HG03045 (cell line): ENCODE results near the gene MGAT5.

Experiments
- ATAC-seq: cut with Tn5 transposase; IDR thresholded peaks from one replicate; pipeline ENCODE4 v1.9.1; 2021; ENCODE audit warnings: mild to moderate bottlenecking, moderate library complexity; ENCODE audit not compliant: unreplicated experiment

MGAT5 gene

DNA sequence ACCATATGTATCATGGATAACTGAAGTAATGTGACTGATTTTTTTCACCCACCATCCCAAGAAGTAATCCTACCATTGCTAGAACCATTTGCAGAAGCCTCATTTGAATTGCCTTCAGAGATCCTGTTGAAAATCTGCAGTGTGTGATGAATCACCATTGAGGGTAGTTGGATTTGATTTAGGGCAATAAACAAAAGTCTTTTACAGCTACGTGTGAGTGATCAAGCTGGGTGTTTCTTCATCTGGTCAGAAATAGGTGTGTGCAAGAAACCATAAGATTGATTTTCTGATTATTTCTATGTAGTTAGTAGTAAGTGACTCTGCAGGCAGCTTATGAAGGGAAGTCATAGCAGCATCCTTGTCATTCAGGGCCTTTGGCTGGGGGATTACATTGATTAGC lies 159.6 kb downstream of the MGAT5 start:
- no peak for ATAC-seq

DNA sequence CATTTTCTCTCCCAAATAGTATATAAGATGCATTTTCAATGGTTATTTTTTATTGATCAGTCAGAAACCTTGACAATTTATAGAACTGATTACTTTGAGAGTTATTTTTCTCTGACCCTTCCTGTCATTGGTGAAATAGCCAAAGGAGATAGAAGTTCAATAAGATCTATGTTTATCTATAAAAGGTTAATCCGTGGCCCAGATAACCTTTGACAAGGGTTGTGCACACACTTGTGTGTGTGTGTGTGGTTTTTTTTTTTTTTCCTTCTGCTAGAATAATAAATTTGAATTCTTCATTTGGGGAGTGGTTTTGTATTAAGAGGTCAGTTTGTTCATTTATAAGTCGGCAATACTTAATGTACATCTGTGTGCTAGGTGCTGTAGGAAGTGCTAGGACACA lies 160.0 kb downstream of the MGAT5 start:
- no peak for ATAC-seq

DNA sequence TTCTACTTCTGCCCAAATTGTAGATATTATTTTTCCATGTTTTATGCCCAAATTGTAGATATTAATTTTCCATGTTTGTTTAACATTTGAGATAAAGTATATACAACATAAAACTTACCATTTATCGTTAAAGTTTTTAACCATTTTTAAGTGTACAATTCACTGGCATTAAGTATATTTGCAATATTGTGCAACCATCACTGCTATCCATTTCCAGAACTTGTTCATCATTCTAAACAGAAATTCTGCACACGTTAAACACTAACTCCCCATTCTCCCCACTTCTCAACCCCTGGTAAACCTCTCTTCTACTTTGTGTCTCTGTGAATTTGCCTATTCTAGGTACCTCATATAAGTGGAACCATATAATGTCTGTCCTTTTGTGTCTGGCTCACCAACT lies 162.1 kb downstream of the MGAT5 start:
- ATAC-seq: no peak

DNA sequence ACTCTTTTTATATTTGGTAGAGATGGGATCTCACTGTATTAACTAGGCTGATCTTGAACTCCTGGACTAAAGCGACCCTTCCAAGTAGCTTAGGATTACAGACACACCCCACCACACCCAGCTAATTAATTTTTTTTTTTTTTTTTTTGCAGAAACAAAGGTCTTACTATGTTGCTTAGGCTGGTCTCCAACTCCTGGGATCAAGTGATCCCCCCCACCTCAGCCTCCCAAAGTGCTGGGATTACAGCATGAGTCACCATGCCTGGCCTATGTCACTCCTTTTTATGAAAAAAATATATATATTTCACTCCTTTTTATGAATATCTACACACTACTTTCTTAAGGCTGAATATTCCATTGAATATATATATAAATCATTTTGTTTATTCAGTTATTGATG lies 162.8 kb downstream of the MGAT5 start:
- no peak for ATAC-seq

DNA sequence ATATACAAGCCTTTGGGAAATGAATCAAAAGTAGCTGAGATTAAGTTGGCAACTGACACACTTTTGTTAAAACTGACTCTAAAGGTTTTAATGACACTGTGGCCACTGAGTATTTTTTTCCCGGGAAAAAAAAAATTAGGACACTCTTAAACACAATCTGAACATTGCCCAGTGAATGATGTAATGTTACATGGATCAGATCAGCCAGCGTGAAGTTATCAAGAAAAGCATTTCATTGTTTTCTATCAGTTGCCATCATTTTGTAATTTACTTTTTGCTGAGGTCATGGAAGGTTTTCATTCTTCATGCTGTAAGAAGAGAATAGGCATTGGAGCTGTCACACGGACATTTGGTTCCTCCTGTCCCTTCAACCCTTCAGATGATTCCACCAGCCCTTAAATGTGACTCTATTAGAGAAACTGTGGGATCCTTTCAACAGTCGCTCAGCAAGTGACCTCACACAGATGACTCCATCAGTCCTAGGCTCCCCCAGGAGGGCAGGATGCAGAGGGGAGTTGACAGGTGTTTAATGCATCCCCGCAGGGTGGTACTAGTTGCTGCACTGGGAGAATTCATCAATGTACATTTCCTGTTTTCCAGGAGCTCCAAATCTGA lies 164.2 kb downstream of the MGAT5 start:
- no peak for ATAC-seq

DNA sequence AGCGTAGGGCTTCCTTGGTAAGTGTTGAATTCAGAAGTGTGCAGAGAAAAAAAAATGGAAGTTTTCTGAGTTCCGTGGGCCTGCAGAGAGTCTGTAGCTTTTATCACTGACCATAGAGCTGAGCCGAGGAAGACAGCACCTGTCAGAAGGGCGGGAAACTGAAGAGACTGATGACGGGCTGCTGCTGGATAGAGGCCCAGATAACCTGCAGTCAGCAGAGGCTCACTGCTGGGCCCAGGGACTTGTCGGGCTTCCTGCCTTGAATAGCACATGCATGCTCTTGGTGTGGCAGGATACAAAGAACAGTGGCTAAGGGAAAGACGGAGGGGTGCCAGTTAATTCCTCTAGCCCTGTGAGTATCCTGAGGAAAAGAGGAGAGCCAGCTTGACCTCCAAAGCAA lies 166.4 kb downstream of the MGAT5 start:
- no peak for ATAC-seq

DNA sequence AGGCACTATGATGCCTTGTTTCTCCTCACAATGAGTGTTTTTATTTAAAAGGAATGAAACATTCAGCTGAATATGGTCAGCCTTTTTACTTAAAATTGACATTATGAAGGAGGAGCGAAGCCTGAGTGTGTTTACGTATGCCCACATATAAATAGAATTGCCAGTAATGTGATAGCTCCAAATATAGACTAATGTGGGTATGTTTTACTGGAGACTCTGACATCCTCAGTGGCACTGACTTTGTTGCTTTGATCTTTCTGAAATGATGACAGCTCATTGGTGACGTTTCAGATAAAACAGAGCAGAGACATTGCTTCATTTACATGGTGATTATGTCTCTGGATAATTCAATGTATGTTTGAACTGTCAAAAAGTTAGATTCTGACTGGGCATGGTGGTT lies 167.0 kb downstream of the MGAT5 start:
- no peak for ATAC-seq

DNA sequence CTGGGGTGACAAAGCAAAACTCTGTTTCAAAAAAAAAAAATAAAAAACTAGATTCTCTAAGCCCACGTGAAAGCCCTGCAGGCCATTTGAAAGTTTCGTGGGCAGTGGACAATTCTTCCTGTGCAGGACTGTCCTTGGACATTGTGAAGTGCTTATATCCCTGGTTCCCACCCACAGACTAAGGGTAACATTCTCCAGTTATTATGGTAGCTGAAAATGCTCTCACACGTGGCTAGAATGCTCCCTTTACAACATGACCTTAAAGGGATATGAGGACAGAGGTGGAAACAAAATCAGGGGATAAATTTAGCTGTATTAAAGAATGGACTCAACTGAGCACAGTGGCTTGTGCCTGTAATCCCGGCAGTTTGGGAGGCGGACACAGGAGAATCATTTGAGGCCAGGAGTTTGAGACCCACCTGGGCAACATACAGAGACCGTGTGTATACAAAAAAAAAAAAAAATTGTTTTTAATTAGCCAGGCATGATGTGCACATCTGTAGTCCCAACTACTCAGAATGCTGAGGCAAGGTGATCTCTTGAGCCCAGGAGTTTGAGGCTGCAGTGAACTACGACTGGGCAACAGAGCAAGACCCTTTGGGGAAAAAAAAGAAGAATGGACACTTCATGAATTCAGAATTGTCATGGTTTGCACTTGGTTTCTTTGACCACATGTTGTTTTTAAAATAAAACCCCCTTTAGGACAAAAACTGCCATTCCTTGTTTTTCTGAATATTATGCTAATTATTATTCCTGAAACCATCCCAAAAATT lies 167.9 kb downstream of the MGAT5 start:
- no peak for ATAC-seq

DNA sequence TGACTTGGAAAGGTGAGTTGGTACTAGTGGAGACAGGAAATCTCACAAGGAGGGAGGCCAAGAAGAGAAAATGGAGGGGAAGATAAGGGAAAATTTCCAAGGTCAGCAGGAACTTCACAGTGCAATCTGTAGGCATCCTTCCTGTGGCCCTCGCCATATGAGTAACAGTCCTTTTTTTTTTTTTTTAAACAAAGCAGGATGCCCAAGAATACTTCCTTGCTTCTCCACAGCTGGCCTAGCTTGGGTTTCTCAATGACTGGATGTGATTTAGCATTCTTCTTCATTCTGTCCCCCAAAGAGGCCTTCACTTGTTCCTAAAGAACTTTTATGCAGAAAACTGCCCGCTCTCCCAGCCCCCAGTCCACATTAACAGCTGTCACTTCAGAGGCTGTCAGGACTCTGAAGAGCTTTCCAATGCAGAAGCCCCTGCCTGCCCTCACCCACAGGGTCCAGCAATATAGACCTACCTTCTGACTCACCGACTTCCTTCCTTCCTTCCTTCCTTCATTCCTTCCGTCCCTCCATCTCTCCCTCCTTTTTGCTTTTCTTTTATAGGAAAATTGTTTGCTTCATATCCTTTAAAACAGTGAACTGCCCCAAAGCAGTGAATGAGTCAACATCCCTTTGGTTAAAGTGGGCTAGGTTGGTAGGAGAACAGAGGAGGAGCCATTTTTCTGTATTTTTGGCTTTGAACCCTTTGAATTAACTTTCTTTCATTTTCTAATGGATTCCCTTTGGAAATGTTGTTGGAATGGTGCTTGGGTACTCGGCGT lies 172.0 kb downstream of the MGAT5 start:
- ATAC-seq: no peak

DNA sequence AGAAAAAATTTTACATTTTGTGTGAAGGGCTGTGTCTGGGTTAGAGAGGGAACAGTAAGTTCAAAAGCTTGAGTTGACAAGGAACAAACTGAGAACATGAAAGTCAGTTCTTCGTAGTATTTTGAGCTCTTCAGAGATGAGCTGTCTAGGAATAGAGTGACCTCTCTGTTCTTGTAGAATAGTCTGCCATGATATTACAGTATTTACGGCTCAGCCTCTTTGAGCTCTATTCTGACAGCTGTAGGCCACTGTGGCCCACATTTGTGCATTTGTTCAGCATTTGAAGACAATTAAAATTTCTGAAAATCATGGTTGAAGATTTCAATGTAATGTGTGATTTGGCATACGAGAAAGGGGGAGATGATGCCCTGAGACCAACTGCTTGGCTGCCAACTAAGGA lies 172.8 kb downstream of the MGAT5 start:
- ATAC-seq: no peak

DNA sequence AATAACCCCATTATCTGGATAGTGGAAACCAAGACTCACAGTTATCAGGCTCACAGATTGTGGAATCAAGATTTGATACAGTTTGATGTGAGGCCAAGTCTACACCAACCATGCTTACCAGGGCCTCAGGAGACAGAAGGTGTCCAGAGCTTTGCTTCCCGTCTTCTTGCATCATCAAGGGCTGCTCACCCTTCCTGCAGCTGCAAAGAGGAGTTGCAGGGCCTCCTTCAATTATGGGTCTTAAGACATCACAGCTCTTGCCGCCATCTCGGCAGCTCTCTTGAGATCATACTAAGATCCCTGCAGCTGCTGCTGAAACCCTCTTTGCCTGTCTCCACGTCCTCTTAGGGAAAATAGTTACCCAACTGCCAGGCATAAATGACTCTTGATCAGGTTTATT lies 176.0 kb downstream of the MGAT5 start:
- no peak for ATAC-seq

DNA sequence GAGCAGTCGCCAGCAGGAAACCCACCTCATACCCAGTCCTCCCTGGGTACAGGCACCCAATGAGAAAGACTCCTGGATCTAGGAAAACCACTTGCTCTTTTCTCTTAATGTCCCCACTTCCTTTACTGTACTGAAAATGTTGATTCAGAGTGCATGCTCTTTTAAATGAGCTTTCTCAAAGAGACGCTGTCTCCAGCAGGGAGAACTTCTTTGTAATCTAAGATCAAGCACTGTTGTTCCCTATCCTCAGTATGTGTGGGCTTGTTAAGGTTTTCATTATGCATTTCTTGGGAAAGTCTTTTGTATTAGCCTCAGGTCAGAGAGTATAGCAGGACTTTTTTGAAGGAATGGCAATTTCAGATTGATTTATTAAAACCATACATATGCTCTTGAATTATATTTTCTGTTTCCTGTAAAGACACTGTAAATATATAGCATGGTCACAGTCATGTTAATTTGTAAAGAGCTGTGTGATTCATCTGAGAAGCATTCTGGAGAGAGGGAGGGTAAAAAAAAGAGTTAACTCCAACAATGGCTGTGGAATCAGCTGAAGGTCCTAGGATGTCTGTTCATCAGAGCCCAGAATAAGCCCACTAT lies 178.1 kb downstream of the MGAT5 start:
- ATAC-seq: no peak

DNA sequence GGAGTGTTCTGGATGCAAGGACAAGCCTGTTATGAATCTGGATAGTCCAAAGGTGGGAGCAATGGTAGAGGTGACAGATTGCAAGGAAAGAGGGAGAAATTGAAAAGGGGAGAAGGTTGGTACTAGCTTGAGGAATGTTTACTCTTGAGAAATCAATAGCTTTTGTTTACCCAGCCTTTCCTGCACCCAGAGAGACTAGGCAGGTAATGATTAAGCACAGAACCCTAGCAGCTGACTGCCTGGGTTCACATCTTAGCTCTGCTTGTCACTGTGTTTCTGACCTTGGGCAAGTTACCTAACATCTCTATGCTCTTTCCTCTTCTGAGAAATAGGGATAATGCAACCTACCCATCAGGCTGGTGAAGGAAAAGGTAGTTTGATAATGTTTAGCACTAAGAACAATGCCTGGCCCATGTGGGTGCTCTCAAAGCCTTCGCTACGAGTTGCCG lies 178.6 kb downstream of the MGAT5 start:
- no peak for ATAC-seq

DNA sequence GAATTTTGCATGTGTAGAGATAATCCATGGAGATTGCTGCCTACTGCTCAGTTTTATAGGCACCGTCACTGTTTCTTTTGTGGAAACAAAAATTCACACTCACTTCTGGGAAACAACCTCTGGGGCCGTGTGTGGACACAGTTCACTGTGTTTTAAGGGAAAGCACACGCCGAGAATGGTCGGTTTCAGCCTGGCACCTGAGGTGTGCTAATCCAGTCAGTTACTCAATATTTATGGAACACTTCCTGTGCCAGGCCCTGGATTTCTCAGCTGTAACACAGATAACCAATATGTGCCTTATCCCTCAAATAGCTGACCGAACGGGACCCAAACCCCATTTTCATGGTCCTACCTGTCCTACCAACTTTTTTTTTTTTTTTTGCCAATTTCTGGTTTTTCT lies 179.6 kb downstream of the MGAT5 start:
- ATAC-seq: no peak

DNA sequence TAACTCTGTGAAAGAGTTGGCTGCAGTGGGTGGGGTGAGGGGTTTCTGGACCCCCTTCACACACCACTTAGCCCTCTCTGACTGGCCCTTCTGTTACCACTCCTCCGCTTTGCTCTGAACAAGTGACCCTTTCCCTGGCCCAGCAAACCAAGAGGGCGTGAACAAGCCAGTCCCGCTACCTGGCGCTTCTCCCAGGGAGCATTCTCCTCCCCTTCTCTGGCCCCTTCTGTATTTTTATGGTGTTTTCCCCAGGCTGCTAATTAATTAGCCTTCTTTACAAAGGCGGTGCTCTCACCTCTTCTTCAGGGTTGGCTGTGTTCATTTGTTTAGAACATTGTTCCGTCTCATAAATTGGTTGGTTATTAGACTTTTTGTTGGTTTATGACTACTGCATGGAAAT lies 180.1 kb downstream of the MGAT5 start:
- ATAC-seq: no peak

DNA sequence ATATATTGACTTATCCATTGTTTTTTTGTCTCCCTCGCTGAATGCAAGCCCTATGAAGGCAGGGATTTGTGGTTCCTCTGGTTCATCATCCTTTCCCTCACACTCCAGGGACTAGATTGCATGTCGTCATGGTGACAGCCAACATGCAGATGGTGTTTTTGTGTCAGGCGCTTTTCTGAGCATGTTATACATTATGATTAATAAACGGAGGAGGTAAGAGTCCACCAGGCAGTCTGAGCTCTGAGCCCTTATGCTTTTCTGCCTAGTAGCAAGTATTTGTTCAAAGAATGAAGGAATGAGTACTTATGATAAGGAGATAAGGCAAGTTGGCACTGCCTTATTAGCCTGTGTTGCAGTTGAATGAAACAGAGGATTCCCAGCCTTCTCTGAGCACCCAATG lies 181.6 kb downstream of the MGAT5 start:
- no peak for ATAC-seq

DNA sequence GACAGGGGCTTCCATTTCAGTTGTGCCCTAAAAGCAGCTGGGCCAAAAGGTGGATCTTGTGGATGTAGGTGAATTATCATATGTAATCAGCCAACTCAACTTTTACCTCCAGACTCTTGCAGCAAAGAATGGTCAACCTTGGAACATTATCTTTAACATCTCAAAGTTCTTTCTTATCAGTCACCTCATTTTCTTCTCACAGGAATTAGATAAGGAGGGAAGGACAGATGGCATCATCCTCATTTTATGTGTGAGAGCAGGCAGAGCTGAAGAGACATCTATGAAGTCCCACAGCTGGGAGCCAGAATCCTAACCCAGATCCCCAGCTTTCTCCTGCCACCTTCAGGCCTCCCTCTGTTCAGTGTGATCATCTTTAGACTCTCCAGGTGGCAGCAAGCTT lies 182.1 kb downstream of the MGAT5 start:
- ATAC-seq: no peak

DNA sequence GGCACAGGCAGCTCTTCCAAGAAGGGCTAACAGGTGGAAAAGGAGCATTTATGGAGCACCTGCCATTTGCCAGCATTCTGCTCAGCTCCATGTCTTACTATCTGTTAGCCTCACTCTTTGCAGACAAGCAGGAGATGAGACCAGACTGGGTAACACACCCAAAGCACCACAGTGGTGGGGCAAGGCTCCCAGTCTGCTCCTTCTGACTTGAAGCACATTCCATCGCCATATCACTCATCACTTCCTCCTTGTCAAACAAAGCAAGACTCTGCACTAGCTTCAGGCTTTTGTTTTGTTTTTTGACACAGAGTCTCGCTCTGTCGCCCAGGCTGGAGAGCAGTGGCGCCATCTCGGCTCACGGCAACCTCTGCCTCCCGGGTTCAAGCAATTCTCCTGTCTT lies 182.8 kb downstream of the MGAT5 start:
- no peak for ATAC-seq

DNA sequence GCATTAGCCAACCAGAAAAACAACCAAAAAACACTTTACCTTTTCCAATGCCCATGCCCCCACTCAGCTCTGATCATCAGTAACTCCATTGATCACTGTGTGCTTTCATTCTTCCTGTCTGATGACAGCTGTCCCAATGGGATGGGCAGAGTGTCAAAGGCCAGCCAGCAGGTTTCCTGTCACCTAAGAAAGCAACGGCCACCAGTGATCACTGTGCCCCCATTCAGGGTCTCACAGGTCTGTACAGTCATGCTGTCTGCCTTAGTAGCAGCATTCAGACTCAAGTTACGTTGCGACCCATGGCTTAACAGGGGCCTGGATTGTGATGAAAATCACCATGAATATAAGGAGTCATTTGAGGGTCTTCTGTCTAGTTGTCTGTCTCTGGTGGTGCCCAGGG lies 184.5 kb downstream of the MGAT5 start:
- no peak for ATAC-seq

DNA sequence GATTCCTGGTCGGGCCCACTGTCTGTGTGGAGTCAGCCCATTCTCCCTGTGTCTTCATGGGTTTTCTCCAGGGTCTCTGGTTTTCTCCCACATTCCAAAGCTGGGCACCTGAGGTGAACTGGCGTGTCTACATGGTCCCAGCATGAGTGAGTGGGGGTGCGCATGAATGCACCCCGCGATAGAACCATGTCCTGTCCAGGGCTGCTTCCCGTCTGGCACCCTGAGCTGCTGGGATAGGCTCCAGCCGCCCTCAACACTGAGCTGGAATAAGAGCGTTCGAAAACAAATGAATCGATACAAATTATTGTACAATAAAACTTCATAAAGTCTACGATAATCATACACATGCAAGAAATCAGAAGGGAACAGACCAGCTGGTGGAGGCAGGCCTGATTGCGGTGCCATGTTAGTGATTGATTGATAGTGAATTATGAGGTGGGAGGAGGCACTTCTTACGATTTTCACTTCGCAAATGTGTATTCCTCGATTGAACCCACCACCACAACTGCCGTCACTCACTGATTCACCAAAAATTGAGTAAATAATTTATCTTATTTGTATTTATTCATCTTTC lies 186.6 kb downstream of the MGAT5 start:
- ATAC-seq: no peak

DNA sequence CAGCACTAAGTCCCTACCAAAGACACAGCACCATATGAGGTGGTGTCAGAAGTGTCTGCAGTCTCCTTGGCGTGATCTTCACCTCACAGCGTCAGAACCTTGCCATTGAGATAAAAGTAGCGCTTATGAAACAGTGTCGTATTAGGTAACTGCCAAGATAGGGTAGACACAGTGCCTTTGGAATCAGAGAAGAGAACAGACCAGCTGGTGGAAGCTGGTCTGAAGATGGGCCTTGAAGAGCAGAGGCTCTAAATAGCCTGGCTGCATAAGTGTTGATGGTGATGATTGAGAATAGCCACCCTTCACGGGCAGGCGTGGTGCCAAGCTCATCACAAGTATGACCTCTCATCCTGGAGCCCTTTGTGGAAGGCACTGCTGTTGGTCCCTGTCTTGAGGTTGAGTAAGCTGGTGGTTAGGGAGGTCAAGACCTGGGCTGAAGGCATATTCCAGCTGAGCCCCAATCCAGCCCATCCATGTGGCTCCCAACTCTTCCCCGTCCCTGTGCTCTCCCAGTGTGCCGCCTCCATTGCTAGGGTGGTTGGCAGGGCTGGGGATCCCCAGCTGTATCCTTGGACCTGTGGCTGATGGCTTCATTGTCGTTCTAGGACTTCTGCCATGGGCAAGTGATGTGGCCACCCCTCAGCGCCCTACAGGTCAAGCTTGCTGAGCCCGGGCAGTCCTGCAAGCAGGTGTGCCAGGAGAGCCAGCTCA lies 187.4 kb downstream of the MGAT5 start:
- no peak for ATAC-seq
